ENCODE data around the gene CYTH3. TPM values are rescaled to one million over a fixed set of nuclear protein-coding genes. Genes with fewer than 3 reads are reported as not detected.

The CYTH3 gene
- total and polyA plus RNA-seq, 3 donors from 2014 or later = 49.3 to 82.2 (median 65.5) TPM

GRCh38 chr7:6186577-6186976 lies 85.8 kb downstream of the CYTH3 start:
- Histone ChIP-seq H3K4me1 (peaks cover 3% of the 10 kb centered on the region), H3K27me3 (no peaks in the 10 kb centered on the region), H3K36me3 (ENCODE audit: low read depth, missing control alignments) (no peaks in the 10 kb centered on the region), H3K9me3 (no peaks in the 10 kb centered on the region), H3K4me3 (no peak overlapping the region), H3K27ac (no peak overlapping the region)
- DNase-seq = no peak
- 84% methylated on average over 10 to 11 of the region's 11 CpGs for WGBS, 2 donors
- intact Hi-C loops (cut with DNase I; ENCODE audit: low total_unique reads) = no loop called here
- TF ChIP-seq, protein P1, sequence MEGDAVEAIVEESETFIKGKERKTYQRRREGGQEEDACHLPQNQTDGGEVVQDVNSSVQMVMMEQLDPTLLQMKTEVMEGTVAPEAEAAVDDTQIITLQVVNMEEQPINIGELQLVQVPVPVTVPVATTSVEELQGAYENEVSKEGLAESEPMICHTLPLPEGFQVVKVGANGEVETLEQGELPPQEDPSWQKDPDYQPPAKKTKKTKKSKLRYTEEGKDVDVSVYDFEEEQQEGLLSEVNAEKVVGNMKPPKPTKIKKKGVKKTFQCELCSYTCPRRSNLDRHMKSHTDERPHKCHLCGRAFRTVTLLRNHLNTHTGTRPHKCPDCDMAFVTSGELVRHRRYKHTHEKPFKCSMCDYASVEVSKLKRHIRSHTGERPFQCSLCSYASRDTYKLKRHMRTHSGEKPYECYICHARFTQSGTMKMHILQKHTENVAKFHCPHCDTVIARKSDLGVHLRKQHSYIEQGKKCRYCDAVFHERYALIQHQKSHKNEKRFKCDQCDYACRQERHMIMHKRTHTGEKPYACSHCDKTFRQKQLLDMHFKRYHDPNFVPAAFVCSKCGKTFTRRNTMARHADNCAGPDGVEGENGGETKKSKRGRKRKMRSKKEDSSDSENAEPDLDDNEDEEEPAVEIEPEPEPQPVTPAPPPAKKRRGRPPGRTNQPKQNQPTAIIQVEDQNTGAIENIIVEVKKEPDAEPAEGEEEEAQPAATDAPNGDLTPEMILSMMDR (IDR thresholded peaks at IDR 0.05) = no peak
- no peak for TF ChIP-seq POLR2A (IDR thresholded peaks at IDR 0.05)

- peaks cover 3% of the 10 kb centered on the region for H3K4me1 ChIP-seq
- no peak overlapping the region for H3K4me3 ChIP-seq
- no peaks in the 10 kb centered on the region for H3K9me3 ChIP-seq
- H3K27ac ChIP-seq = no peak overlapping the region
- TF ChIP-seq, protein P1 (IDR thresholded peaks at IDR 0.05) = no peak
- no peak for TF ChIP-seq POLR2A (IDR thresholded peaks at IDR 0.05)
- intact Hi-C loops (cut with DNase I; ENCODE audit: low total_unique reads) = no loop called here
- no peak for DNase-seq
- H3K27me3 ChIP-seq = no peaks in the 10 kb centered on the region
- 69 to 71% methylated on average over 10 of the region's 10 CpGs for WGBS, 2 donors
- H3K36me3 ChIP-seq (ENCODE audit: low read depth, missing control alignments) = no peaks in the 10 kb centered on the region
These were observed 89.4 kb downstream of the CYTH3 start for GRCh38 chr7:6182993-6183392.

DNA sequence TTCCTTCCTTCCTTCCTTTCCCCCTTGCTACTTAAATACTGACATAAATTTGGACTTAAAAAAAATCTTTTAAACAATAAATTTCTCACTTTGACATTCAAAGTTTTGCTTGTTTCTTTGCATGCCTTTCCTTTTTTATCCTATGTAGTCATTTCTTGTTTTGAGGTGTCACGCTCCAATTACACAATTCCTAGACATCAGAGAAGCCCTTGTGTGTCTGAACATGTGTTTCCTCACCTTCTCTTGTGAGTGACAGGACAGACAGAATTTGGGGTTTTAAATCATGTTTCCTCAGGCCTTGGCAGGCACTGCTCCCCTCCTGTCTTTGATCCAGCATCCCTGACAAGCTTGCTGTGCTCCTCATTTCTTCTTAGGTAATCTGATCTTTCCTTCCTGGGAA lies 91.3 kb downstream of the CYTH3 start:
- Histone ChIP-seq H3K36me3 (ENCODE audit: low read depth, missing control alignments) (no peaks in the 10 kb centered on the region), H3K27ac (no peak overlapping the region), H3K9me3 (no peaks in the 10 kb centered on the region), H3K4me3 (no peak overlapping the region), H3K4me1 (peaks cover 3% of the 10 kb centered on the region), H3K27me3 (no peaks in the 10 kb centered on the region)
- intact Hi-C loops (cut with DNase I; ENCODE audit: low total_unique reads) = no loop called here
- TF ChIP-seq POLR2A (IDR thresholded peaks at IDR 0.05) = no peak
- TF ChIP-seq, protein P1 (IDR thresholded peaks at IDR 0.05) = no peak
- 82% methylated on average over 1 of the region's 1 CpG for WGBS, 2 donors
- DNase-seq = no peak

DNA sequence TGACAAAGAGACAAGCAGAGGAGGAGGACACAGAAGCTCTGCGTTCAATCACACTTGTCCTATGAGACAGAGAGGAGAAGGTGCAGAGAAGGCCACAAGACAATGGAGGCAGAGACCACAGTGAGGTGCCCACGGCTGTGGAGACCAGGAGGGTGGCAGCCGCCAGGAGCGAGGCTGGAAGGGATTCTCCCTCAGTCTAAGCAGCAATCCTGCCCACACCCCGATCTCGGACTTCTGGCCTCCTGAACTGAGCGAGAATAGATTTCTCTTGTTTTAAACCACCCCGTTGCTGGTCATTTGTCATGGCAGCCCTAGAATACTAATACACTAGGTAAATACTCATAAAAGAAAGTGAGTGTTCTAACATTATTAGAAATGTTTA lies 92.1 kb downstream of the CYTH3 start:
- intact Hi-C loops (cut with DNase I; ENCODE audit: low total_unique reads) = no loop called here
- no peak overlapping the region for H3K27ac ChIP-seq
- no peak for DNase-seq
- peaks cover 3% of the 10 kb centered on the region for H3K4me1 ChIP-seq
- H3K4me3 ChIP-seq = no peak overlapping the region
- no peaks in the 10 kb centered on the region for H3K9me3 ChIP-seq
- no peaks in the 10 kb centered on the region for H3K36me3 ChIP-seq (ENCODE audit: low read depth, missing control alignments)
- no peaks in the 10 kb centered on the region for H3K27me3 ChIP-seq
- TF ChIP-seq, protein P1 (IDR thresholded peaks at IDR 0.05) = no peak
- no peak for TF ChIP-seq POLR2A (IDR thresholded peaks at IDR 0.05)
- WGBS, 2 donors = 92 to 97% methylated on average over 8 of the region's 8 CpGs

DNA sequence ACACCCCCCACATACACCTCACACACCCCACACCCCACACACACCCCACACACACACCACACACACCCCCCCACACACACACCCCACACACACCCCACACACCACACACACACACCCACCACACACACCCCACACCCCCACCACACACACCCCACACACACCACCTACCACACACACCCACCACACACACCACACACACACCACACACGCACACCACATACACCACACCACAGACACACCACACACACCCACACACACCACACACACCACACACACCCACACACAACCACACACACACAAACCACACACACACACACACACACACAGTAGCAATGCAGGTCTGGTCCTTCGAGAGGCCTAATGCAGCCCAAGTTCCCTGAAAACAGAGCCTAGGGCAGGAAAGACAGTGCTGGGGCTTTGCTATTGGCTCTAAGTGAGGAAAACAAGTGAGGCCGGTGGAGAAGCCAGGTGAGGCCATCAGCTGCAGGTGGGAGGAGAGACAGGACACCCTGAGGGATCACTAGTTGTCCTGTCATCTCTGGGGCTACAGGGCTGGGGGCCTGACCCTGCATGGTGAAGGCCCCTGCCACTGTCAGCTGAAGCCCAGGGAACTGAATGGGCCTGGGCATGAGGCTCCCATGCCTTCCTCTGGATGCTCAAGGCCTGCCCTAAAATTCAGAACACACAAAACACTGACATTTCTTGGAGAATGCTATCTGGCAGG lies 92.6 kb downstream of the CYTH3 start:
- Histone ChIP-seq H3K4me3 (no peak overlapping the region), H3K4me1 (peaks cover 3% of the 10 kb centered on the region), H3K27me3 (no peaks in the 10 kb centered on the region), H3K36me3 (ENCODE audit: low read depth, missing control alignments) (no peaks in the 10 kb centered on the region), H3K9me3 (no peaks in the 10 kb centered on the region), H3K27ac (no peak overlapping the region)
- no peak for DNase-seq
- 94 to 95% methylated on average over 3 of the region's 3 CpGs for WGBS, 2 donors
- TF ChIP-seq POLR2A (IDR thresholded peaks at IDR 0.05) = no peak
- TF ChIP-seq, protein P1 (IDR thresholded peaks at IDR 0.05) = no peak
- intact Hi-C loops (cut with DNase I; ENCODE audit: low total_unique reads) = no loop called here
